SK-N-SH (cell line): ENCODE results near the gene PSMD6.

Source experiments
- CHD2 ChIP-seq: fragments of 150-350 bp; IDR thresholded peaks from 2 replicates; pipeline ENCODE4 v1.6.1; 2018; ENCODE audit warnings: low read length; ENCODE audit not compliant: partially characterized antibody
- CTCF ChIP-seq: fragments of 200-600 bp; sonication (generic); IDR thresholded peaks from 2 replicates; pipeline ENCODE4 v1.6.1; 2017; ENCODE audit warnings: antibody characterized with exemption, mild to moderate bottlenecking, moderate library complexity
- ELF1 ChIP-seq: IDR thresholded peaks from 2 replicates; pipeline ENCODE4 v1.4.0; 2012
- EZH2phosphoT487 ChIP-seq: fragments of 200-600 bp; sonication (generic); IDR thresholded peaks from 2 replicates; pipeline ENCODE4 v1.6.1; 2017; ENCODE audit warnings: low read depth, mixed run types, mild to moderate bottlenecking, antibody characterized with exemption, moderate library complexity, borderline replicate concordance
- FOXM1 ChIP-seq: IDR thresholded peaks from 2 replicates; pipeline ENCODE4 v1.4.0; 2012; ENCODE audit warnings: low read depth, mild to moderate bottlenecking
- JUND ChIP-seq: IDR thresholded peaks from 2 replicates; pipeline ENCODE4 v1.4.0; 2012
- SMC3 ChIP-seq: IDR thresholded peaks from 2 replicates; pipeline ENCODE4 v1.6.1; 2012; ENCODE audit warnings: low read depth, low read length, improper control_type of control experiment

GRCh38 chr3:64021922-64022321, 1.4 kb downstream of the PSMD6 start:
- TF ChIP-seq JUND (no peak), FOXM1 (no peak), CTCF (peak; percentile 11; the same call in 1 of the 2 replicates), CHD2 (no peak), ELF1 (no peak), EZH2phosphoT487 (no peak), SMC3 (no peak)
